Glutamatergic neuron (in vitro differentiated cells): ENCODE results near the gene TMEM258. TPM values are rescaled to one million over a fixed set of nuclear protein-coding genes. Genes with fewer than 3 reads are reported as not detected.

Experiments
- DNase-seq: peaks from one replicate; pipeline ENCODE4 v3.0.0; 2022
- H3K27ac Mint-ChIP-seq: one replicate; pipeline ENCODE4 v1.8.0; 2020; ENCODE audit warnings: mild to moderate bottlenecking, mixed read lengths, inconsistent platforms; ENCODE audit not compliant: unreplicated experiment
- H3K27me3 Mint-ChIP-seq: one replicate; pipeline ENCODE4 v1.8.0; 2020; ENCODE audit warnings: mild to moderate bottlenecking, moderate library complexity, mixed read lengths, inconsistent platforms; ENCODE audit not compliant: unreplicated experiment
- H3K36me3 Mint-ChIP-seq: one replicate; pipeline ENCODE4 v1.8.0; 2020; ENCODE audit warnings: mild to moderate bottlenecking, mixed read lengths, inconsistent platforms; ENCODE audit not compliant: unreplicated experiment
- H3K4me1 Mint-ChIP-seq: one replicate; pipeline ENCODE4 v1.8.0; 2020; ENCODE audit warnings: mild to moderate bottlenecking, low read depth, mixed read lengths, inconsistent platforms; ENCODE audit not compliant: unreplicated experiment
- H3K4me3 Mint-ChIP-seq: one replicate; pipeline ENCODE4 v1.8.0; 2020; ENCODE audit warnings: mild to moderate bottlenecking, mixed read lengths, inconsistent platforms; ENCODE audit not compliant: unreplicated experiment
- H3K9me3 Mint-ChIP-seq: one replicate; pipeline ENCODE4 v1.8.0; 2020; ENCODE audit warnings: mild to moderate bottlenecking, moderate library complexity, mixed read lengths, inconsistent platforms; ENCODE audit not compliant: unreplicated experiment
- total RNA-seq: library from RNA; stranded (reverse); fragmentation: NEBNext Ultra II Directional; extraction: Animal tissue kit (Norgen Biotek cat#: 25700); gene quantifications from one replicate; pipeline ENCODE4 v1.2.1, GENCODE V29; 2021; ENCODE audit not compliant: unreplicated experiment
- TF ChIP-seq, protein P1 (sequence below): fragments of 200-600 bp; sonication (generic); IDR thresholded peaks from one replicate; pipeline ENCODE4 v1.5.0; 2021; ENCODE audit not compliant: partially characterized antibody, unreplicated experiment

TMEM258 gene
- total RNA-seq, 1 donor from 2014 or later, result 82.7 TPM

DNA sequence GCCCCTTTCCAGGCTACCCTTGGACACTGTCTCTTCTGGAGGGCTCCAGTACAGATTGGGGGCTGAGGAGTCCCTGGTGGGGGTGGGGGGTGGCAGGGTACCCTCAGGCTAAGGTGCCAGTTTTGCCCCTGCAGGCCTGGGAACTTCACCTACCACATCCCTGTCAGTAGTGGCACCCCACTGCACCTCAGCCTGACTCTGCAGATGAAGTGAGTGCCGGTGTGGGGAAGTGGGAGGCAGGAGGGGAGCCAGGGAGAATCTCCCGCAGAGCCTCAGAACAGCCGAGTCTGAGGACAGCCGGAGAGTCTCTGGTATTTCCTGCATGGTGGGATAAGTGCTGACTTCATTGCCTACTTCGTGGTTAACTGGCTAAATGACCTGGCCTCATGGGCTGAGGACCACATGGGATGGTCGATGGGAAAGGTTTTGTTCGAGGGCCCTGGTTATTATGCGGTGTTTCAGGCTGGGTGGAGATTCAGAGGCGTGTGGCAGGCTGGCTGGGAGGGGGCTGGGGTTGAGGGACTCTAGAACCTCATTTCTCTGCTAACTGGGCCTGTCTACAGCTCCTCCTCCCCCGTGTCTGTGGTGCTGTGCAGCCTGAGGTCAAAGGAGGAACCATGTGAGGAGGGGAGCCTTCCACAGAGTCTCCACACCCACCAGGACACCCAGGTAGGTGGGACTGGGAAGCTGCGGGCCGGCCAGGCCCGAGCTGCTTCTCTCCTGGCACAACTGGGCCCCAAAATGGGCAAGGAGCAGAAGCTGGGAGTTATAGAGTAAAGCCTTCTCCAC lies 8.5 kb downstream of the TMEM258 start:
- Mint-ChIP-seq H3K27ac (no peak overlapping the region), H3K9me3 (no peaks in the 10 kb centered on the region), H3K4me3 (no peak overlapping the region), H3K36me3 (peaks cover 7% of the 10 kb centered on the region), H3K27me3 (no peaks in the 10 kb centered on the region), H3K4me1 (peaks cover 3% of the 10 kb centered on the region)
- no peak for DNase-seq
- TF ChIP-seq, protein P1, sequence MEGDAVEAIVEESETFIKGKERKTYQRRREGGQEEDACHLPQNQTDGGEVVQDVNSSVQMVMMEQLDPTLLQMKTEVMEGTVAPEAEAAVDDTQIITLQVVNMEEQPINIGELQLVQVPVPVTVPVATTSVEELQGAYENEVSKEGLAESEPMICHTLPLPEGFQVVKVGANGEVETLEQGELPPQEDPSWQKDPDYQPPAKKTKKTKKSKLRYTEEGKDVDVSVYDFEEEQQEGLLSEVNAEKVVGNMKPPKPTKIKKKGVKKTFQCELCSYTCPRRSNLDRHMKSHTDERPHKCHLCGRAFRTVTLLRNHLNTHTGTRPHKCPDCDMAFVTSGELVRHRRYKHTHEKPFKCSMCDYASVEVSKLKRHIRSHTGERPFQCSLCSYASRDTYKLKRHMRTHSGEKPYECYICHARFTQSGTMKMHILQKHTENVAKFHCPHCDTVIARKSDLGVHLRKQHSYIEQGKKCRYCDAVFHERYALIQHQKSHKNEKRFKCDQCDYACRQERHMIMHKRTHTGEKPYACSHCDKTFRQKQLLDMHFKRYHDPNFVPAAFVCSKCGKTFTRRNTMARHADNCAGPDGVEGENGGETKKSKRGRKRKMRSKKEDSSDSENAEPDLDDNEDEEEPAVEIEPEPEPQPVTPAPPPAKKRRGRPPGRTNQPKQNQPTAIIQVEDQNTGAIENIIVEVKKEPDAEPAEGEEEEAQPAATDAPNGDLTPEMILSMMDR, result no peak

DNA sequence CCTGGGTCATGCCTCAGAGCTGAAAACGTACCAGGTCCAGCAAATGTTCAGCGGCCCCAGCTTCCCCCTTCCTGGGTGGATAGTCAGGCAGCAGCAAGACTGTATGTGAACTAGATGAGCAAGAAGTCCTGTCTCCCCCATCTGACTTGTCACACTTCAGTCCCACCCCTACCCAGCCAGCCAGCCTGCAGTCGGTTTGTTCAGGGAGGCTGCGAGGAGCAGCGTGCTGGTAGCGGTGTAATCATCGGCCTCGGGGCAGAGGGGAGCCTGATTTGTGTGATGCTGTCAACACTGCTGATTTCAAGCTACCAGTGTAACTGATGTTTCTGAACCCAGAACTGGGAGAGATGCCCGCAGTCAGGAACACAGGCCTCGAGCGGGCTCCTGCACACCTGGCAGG lies 9.6 kb downstream of the TMEM258 start:
- TF ChIP-seq, protein P1, result no peak
- peaks cover 2% of the 10 kb centered on the region for H3K9me3 Mint-ChIP-seq
- no peak overlapping the region for H3K4me3 Mint-ChIP-seq
- DNase-seq, result no peak
- peaks cover 7% of the 10 kb centered on the region for H3K36me3 Mint-ChIP-seq
- H3K4me1 Mint-ChIP-seq, result peaks cover 3% of the 10 kb centered on the region
- peaks cover 1% of the 10 kb centered on the region for H3K27me3 Mint-ChIP-seq
- H3K27ac Mint-ChIP-seq, result no peak overlapping the region

DNA sequence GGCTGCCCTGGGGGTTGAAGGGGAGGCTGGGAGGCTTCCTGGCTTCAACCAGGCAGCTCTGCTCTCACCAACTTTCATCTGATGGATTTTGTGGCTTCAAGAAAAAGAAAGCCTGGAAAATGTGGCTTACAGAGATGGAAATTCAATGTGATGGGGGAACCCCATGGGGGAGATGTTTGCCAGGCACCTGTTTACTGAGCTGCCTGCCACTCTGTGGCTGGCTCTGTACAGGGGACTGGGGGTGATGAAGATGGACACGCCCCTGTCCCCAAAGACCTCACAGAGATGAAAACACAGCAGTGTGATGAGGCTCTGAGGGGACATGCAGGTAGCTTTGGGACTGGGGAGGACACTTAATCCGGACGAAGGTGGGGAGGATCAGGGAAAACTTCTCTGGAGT lies 10.1 kb downstream of the TMEM258 start:
- H3K4me1 Mint-ChIP-seq, result peaks cover 3% of the 10 kb centered on the region
- TF ChIP-seq, protein P1, result no peak
- no peak overlapping the region for H3K27ac Mint-ChIP-seq
- DNase-seq, result no peak
- peaks cover 3% of the 10 kb centered on the region for H3K9me3 Mint-ChIP-seq
- H3K27me3 Mint-ChIP-seq, result peaks cover 2% of the 10 kb centered on the region
- no peak overlapping the region for H3K4me3 Mint-ChIP-seq
- peaks cover 7% of the 10 kb centered on the region for H3K36me3 Mint-ChIP-seq

DNA sequence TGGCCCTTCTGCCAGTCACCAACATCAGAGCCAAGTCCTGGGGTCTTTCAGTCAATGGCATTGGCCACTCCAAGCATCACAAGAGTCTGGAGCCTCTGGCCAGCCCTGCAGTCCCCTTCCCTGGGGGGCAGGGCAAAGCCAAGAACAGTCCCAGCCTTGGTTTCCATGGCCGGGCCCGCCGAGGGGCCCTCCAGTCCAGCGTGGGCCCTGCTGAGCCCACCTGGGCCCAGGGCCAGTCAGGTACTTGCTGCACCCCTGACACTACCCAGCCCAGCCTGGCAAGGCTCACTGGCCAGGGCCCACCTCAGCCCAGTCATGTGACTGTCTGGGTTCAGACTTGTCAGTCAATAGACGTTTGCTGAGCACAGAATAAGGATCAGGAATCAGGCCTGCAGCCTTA lies 10.8 kb downstream of the TMEM258 start:
- Mint-ChIP-seq H3K27ac (no peak overlapping the region), H3K4me1 (peaks cover 3% of the 10 kb centered on the region), H3K4me3 (no peak overlapping the region), H3K9me3 (peaks cover 3% of the 10 kb centered on the region), H3K27me3 (peaks cover 2% of the 10 kb centered on the region), H3K36me3 (peaks cover 7% of the 10 kb centered on the region)
- TF ChIP-seq, protein P1, result no peak
- no peak for DNase-seq

DNA sequence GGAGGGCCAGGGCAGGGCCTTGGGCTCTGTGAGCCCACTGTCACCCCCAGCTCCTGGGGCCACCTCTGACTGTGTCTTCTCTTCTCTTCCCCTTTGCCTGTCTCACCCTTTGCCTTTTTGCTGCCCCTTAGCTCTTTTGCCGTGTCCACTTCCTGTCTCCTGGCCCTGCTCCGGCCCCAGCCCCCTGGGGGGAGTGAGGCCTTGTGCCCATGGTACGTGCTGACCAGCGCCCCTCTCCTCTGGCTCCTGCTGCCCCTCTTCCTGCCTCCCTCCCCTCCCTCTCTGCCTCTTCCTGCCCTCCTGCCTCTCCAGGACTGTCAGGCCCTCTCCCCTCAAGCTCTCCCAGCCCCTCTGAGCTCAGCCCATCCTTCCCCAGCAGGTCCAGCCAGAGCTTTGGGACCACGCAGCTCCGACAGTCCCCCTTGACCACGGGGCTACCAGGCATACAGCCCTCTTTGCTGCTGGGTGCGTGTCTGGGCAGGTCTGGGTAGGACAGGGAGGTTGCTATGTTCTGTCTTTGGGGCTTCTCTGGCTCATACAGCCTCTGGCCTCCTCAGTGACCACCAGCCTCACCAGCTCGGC lies 11.7 kb downstream of the TMEM258 start:
- peaks cover 7% of the 10 kb centered on the region for H3K36me3 Mint-ChIP-seq
- TF ChIP-seq, protein P1, result no peak
- H3K4me1 Mint-ChIP-seq, result peaks cover 3% of the 10 kb centered on the region
- DNase-seq, result no peak
- peaks cover 2% of the 10 kb centered on the region for H3K27me3 Mint-ChIP-seq
- no peak overlapping the region for H3K27ac Mint-ChIP-seq
- peaks cover 3% of the 10 kb centered on the region for H3K9me3 Mint-ChIP-seq
- no peak overlapping the region for H3K4me3 Mint-ChIP-seq
